Measurements from ENCODE around the gene SMYD3. TPM values are rescaled to one million over a fixed set of nuclear protein-coding genes. Genes with fewer than 3 reads are reported as not detected.

The SMYD3 gene
- total and polyA plus RNA-seq, 2 of the 4 experiments (the other 2 are of a cell fraction): 26.5 to 37.6 TPM

- Histone ChIP-seq H3K9me3 (ENCODE audit: control insufficient read depth, insufficient read depth, low read length) (no peaks in the 10 kb centered on the region), H3K79me1 (ENCODE audit: low read depth in 1 of 2, low read length in 2 of 2) (peaks cover 0 to 11% of the 10 kb centered on the region in 2 experiments; a peak in 2 of 4 replicates), H4K91ac (ENCODE audit: insufficient read depth, low read depth, low read length) (peak overlapping the region; percentile 94), H2AFZ (replicated peaks; ENCODE audit: low read length, poor library complexity) (peak overlapping the region; percentile 88), H3K18ac (ENCODE audit: low read depth, low read length) (peak overlapping the region; percentile 92), H4K5ac (ENCODE audit: low read depth, low read length) (peak overlapping the region; percentile 85), H3K36me3 (ENCODE audit: control insufficient read depth, insufficient read depth, low read length) (no peaks in the 10 kb centered on the region), H2BK15ac (ENCODE audit: low read depth, low read length) (peak overlapping the region; percentile 85; the same call in 2 of the 3 replicates), H3K56ac (ENCODE audit: extremely low read depth, insufficient read depth, low read length) (peak overlapping the region; percentile 68), H3K27ac (ENCODE audit: insufficient read depth, low read length) (peak overlapping the region; percentile 91), H3K9me1 (ENCODE audit: insufficient read depth, low read length) (peaks cover 33% of the 10 kb centered on the region), H3K4me2 (ENCODE audit: low read depth, low read length) (peak overlapping the region; percentile 49), H2BK5ac (ENCODE audit: low read depth, low read length, poor library complexity, severe bottlenecking) (peak overlapping the region; percentile 94), H3K4ac (ENCODE audit: low read depth, low read length) (peak overlapping the region; percentile 96), H3K23ac (ENCODE audit: low read depth, low read length) (peak overlapping the region; percentile 95), H2BK120ac (ENCODE audit: low read depth, low read length) (peak overlapping the region; percentile 98), H4K8ac (ENCODE audit: low read depth in 2 of 2, low read length in 2 of 2) (peak overlapping the region; percentile 34 to 93), H3K9ac (ENCODE audit: low read depth, low read length) (peak overlapping the region; percentile 71), H3K27me3 (ENCODE audit: control insufficient read depth, insufficient read depth, low read length) (no peaks in the 10 kb centered on the region), H3K14ac (replicated peaks; ENCODE audit: low read depth, low read length) (peak overlapping the region; percentile 95), H2BK20ac (ENCODE audit: low read depth, low read length) (peak overlapping the region; percentile 98), H3K4me3 (ENCODE audit: insufficient read depth, low read depth, low read length) (no peak overlapping the region), H4K20me1 (ENCODE audit: insufficient read depth, low read length) (no peaks in the 10 kb centered on the region), H3K4me1 (ENCODE audit: control insufficient read depth, insufficient read depth, low read length) (peaks cover 45% of the 10 kb centered on the region), H2AK5ac (ENCODE audit: low read depth, low read length) (peak overlapping the region; percentile 72), H2AK9ac (replicated peaks; ENCODE audit: low read depth, low read length, poor library complexity) (peak overlapping the region; percentile 92)
- WGBS, 2 experiments (ENCODE audit: extremely low coverage in 2 of 2, insufficient read length in 1 of 2): 0% methylated on average over 4 of the region's 12 CpGs; no CpG with 5 or more reads in 1 of the 2 experiments
- BruUV-seq (replicated peaks): no TSS peak
- peak; percentile 74 for ATAC-seq (ENCODE audit: low read depth)
- intact Hi-C loops (cut with micrococcal nuclease) (loop anchor here (5.0 to 10.0 kb wide), 5 partner anchors 112 to 718 kb away; no protein-coding TSS in a partner anchor), dilution Hi-C loops (cut with HindIII; ENCODE audit: low sequenced_read_pairs, unreplicated experiment) (no loop called here), in situ Hi-C loops (cut with MboI; ENCODE audit: low sequenced_read_pairs) (no loop called here)
- DNase-seq: peak; percentile 100
- ChIA-PET POLR2A (ENCODE audit: unreplicated experiment) (no interaction called here), CTCF (interaction anchor here (1.5 kb wide), 1 partner anchor 80 kb away, joined by 4 read pairs; no protein-coding TSS in a partner anchor)
- TF ChIP-seq RFX5 (IDR thresholded peaks at IDR 0.05; ENCODE audit: low read depth, low read length) (no peak), FOS (IDR thresholded peaks at IDR 0.05; ENCODE audit: low read depth, low read length) (0 out of 2 replicates have a peak, but pooled peaks have one; percentile 59), RAD21 (IDR thresholded peaks at IDR 0.05; ENCODE audit: low read length) (peak; percentile 3; the same call in 1 of the 2 replicates), MAZ (IDR thresholded peaks at IDR 0.05; ENCODE audit: borderline replicate concordance, low read depth, low read length) (no peak; the same call in 1 of the 2 replicates), NFE2L2 (IDR thresholded peaks at IDR 0.05; ENCODE audit: low read depth, low read length) (no peak; the same call in 1 of the 2 replicates), CTCF (conservative IDR thresholded peaks at IDR 0.05; ENCODE audit: low read depth, low read length) (no peak), POLR2A (IDR thresholded peaks at IDR 0.05; ENCODE audit: low read depth, low read length) (no peak), MAFK (IDR thresholded peaks at IDR 0.05; ENCODE audit: low read depth, low read length) (peak; percentile 33; the same call in 1 of the 2 replicates), SMC3 (IDR thresholded peaks at IDR 0.05; ENCODE audit: low read depth, low read length) (no peak), USF2 (IDR thresholded peaks at IDR 0.05; ENCODE audit: low read depth, low read length) (no peak), BHLHE40 (IDR thresholded peaks at IDR 0.05; ENCODE audit: low read depth, low read length) (peak; percentile 42; the same call in 1 of the 2 replicates), RCOR1 (IDR thresholded peaks at IDR 0.05; ENCODE audit: insufficient replicate concordance, low read length) (peak; percentile 30), MXI1 (IDR thresholded peaks at IDR 0.05; ENCODE audit: borderline replicate concordance, low read depth, low read length) (peak; percentile 91)
- TF ChIP-seq, protein P1, sequence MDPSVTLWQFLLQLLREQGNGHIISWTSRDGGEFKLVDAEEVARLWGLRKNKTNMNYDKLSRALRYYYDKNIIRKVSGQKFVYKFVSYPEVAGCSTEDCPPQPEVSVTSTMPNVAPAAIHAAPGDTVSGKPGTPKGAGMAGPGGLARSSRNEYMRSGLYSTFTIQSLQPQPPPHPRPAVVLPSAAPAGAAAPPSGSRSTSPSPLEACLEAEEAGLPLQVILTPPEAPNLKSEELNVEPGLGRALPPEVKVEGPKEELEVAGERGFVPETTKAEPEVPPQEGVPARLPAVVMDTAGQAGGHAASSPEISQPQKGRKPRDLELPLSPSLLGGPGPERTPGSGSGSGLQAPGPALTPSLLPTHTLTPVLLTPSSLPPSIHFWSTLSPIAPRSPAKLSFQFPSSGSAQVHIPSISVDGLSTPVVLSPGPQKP (IDR thresholded peaks at IDR 0.05; ENCODE audit: borderline replicate concordance, low read depth, low read length): no peak
These were observed 632.0 kb downstream of the SMYD3 start for GRCh38 chr1:245874942-245875580.
